ENCODE data around the gene CCDC146.

- no peak for TF ChIP-seq CTCF (IDR thresholded peaks at IDR 0.05; ENCODE audit: low read depth, low read length, missing input control)
- TF ChIP-seq SP1 (IDR thresholded peaks at IDR 0.05), result no peak
- no peak for TF ChIP-seq HNF4G (IDR thresholded peaks at IDR 0.05)
- TF ChIP-seq YY1 (IDR thresholded peaks at IDR 0.05), result no peak
- TF ChIP-seq NR2F2 (IDR thresholded peaks at IDR 0.05), result no peak
- TF ChIP-seq REST (IDR thresholded peaks at IDR 0.05), result no peak
- TF ChIP-seq MAX (IDR thresholded peaks at IDR 0.05), result no peak
- no peak for TF ChIP-seq GABPA (IDR thresholded peaks at IDR 0.05 in 1 of 2, conservative IDR thresholded peaks at IDR 0.05 in 1 of 2)
- TF ChIP-seq ZBTB33 (IDR thresholded peaks at IDR 0.05), result no peak
- TF ChIP-seq FOXA1 (IDR thresholded peaks at IDR 0.05), result no peak
- no peak for TF ChIP-seq ATF3 (IDR thresholded peaks at IDR 0.05)
- TF ChIP-seq TAF1 (conservative IDR thresholded peaks at IDR 0.05), result no peak
Measured at GRCh38 chr7:77309714-77310220, 187.4 kb downstream of the CCDC146 start.
